ENCODE data around the gene AKT3. TPM values are rescaled to one million over a fixed set of nuclear protein-coding genes. Genes with fewer than 3 reads are reported as not detected.

The AKT3 gene
- total and polyA plus RNA-seq, 4 donors: 7.1 to 53.1 (median 23.8) TPM

- TF ChIP-seq, protein P1, sequence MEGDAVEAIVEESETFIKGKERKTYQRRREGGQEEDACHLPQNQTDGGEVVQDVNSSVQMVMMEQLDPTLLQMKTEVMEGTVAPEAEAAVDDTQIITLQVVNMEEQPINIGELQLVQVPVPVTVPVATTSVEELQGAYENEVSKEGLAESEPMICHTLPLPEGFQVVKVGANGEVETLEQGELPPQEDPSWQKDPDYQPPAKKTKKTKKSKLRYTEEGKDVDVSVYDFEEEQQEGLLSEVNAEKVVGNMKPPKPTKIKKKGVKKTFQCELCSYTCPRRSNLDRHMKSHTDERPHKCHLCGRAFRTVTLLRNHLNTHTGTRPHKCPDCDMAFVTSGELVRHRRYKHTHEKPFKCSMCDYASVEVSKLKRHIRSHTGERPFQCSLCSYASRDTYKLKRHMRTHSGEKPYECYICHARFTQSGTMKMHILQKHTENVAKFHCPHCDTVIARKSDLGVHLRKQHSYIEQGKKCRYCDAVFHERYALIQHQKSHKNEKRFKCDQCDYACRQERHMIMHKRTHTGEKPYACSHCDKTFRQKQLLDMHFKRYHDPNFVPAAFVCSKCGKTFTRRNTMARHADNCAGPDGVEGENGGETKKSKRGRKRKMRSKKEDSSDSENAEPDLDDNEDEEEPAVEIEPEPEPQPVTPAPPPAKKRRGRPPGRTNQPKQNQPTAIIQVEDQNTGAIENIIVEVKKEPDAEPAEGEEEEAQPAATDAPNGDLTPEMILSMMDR (IDR thresholded peaks at IDR 0.05; ENCODE audit: control extremely low read depth, extremely low read depth): no peak
- Histone ChIP-seq H3K27ac (ENCODE audit: low read depth in 1 of 2, low read length in 1 of 2) (no peak overlapping the region), H3K9ac (ENCODE audit: insufficient read depth in 1 of 2, low read length in 2 of 2) (no peak overlapping the region), H3K4me1 (ENCODE audit: control insufficient read depth in 5 of 5, insufficient read depth in 5 of 5, low read length in 5 of 5) (peaks cover 0 to 11% (median 2%) of the 10 kb centered on the region in 5 donors), H3K36me3 (ENCODE audit: control insufficient read depth in 4 of 4, insufficient read depth in 4 of 4, low read length in 4 of 4) (no peaks in the 10 kb centered on the region), H3K4me3 (no peak overlapping the region), H3K27me3 (ENCODE audit: control insufficient read depth in 3 of 3, insufficient read depth in 3 of 3, low read length in 2 of 3) (no peaks in the 10 kb centered on the region), H3K9me3 (ENCODE audit: control insufficient read depth in 4 of 4, insufficient read depth in 3 of 4, low read length in 3 of 4) (no peaks in the 10 kb centered on the region)
- ATAC-seq (ENCODE audit: insufficient read depth, low FRiP score) (no peak), DNase-seq (no peak)
- WGBS, 2 donors: 96 to 97% methylated on average over 1 of the region's 1 CpG
Measured at GRCh38 chr1:243846761-243847160, 3.3 kb downstream of the AKT3 start.

GRCh38 chr1:243845888-243846287 lies 4.2 kb downstream of the AKT3 start:
- 94 to 96% methylated on average over 2 of the region's 2 CpGs for WGBS, 2 donors
- Histone ChIP-seq H3K4me1 (ENCODE audit: control insufficient read depth in 5 of 5, insufficient read depth in 5 of 5, low read length in 5 of 5) (peaks cover 0 to 3% (median 2%) of the 10 kb centered on the region in 5 donors), H3K9me3 (ENCODE audit: control insufficient read depth in 4 of 4, insufficient read depth in 3 of 4, low read length in 3 of 4) (no peaks in the 10 kb centered on the region), H3K9ac (ENCODE audit: insufficient read depth in 1 of 2, low read length in 2 of 2) (no peak overlapping the region), H3K4me3 (no peak overlapping the region), H3K27ac (ENCODE audit: low read depth in 1 of 2, low read length in 1 of 2) (no peak overlapping the region), H3K36me3 (ENCODE audit: control insufficient read depth in 4 of 4, insufficient read depth in 4 of 4, low read length in 4 of 4) (no peaks in the 10 kb centered on the region), H3K27me3 (ENCODE audit: control insufficient read depth in 3 of 3, insufficient read depth in 3 of 3, low read length in 2 of 3) (no peaks in the 10 kb centered on the region)
- DNase-seq (no peak), ATAC-seq (ENCODE audit: insufficient read depth, low FRiP score) (no peak)
- TF ChIP-seq, protein P1 (IDR thresholded peaks at IDR 0.05; ENCODE audit: control extremely low read depth, extremely low read depth): no peak

DNA sequence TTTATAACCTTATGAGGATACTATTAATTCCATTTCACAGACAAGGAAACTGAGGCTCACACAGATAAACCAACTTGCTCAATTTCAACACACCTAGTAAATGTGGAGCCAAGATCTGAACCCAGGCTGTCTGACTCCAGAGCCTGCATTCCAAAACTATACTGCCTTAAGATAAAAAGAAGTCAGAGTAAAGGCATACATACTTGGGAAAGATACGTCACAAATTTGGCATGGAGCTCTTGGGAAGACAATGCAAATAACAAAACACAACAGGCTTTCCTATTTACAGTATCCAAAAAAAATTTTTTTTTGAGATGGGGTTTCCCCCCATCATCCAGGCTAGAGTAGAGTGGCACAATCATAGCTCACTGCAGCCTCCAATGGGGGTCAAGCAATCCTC lies 5.9 kb downstream of the AKT3 start:
- peaks cover 0 to 3% (median 2%) of the 10 kb centered on the region in 5 donors for H3K4me1 ChIP-seq (ENCODE audit: control insufficient read depth in 5 of 5, insufficient read depth in 5 of 5, low read length in 5 of 5)
- 85 to 87% methylated on average over 1 of the region's 1 CpG for WGBS, 2 donors
- no peak overlapping the region for H3K4me3 ChIP-seq
- no peak for ATAC-seq (ENCODE audit: insufficient read depth, low FRiP score)
- no peaks in the 10 kb centered on the region for H3K9me3 ChIP-seq (ENCODE audit: control insufficient read depth in 4 of 4, insufficient read depth in 3 of 4, low read length in 3 of 4)
- no peaks in the 10 kb centered on the region for H3K27me3 ChIP-seq (ENCODE audit: control insufficient read depth in 3 of 3, insufficient read depth in 3 of 3, low read length in 2 of 3)
- no peak for DNase-seq
- TF ChIP-seq, protein P1 (IDR thresholded peaks at IDR 0.05; ENCODE audit: control extremely low read depth, extremely low read depth): no peak
- no peaks in the 10 kb centered on the region for H3K36me3 ChIP-seq (ENCODE audit: control insufficient read depth in 4 of 4, insufficient read depth in 4 of 4, low read length in 4 of 4)
- H3K27ac ChIP-seq (ENCODE audit: low read depth in 1 of 2, low read length in 1 of 2): no peak overlapping the region
- no peak overlapping the region for H3K9ac ChIP-seq (ENCODE audit: insufficient read depth in 1 of 2, low read length in 2 of 2)

- H3K9me3 ChIP-seq (ENCODE audit: control insufficient read depth in 4 of 4, insufficient read depth in 3 of 4, low read length in 3 of 4): no peaks in the 10 kb centered on the region
- no peak overlapping the region for H3K4me3 ChIP-seq
- no peaks in the 10 kb centered on the region for H3K27me3 ChIP-seq (ENCODE audit: control insufficient read depth in 3 of 3, insufficient read depth in 3 of 3, low read length in 2 of 3)
- no peak overlapping the region for H3K9ac ChIP-seq (ENCODE audit: insufficient read depth in 1 of 2, low read length in 2 of 2)
- peaks cover 0 to 3% (median 1%) of the 10 kb centered on the region in 5 donors for H3K4me1 ChIP-seq (ENCODE audit: control insufficient read depth in 5 of 5, insufficient read depth in 5 of 5, low read length in 5 of 5)
- DNase-seq (no peak), ATAC-seq (ENCODE audit: insufficient read depth, low FRiP score) (peak; percentile 58)
- H3K36me3 ChIP-seq (ENCODE audit: control insufficient read depth in 4 of 4, insufficient read depth in 4 of 4, low read length in 4 of 4): no peaks in the 10 kb centered on the region
- WGBS, 2 donors: 56 to 57% methylated on average over 4 of the region's 4 CpGs
- TF ChIP-seq, protein P1 (IDR thresholded peaks at IDR 0.05; ENCODE audit: control extremely low read depth, extremely low read depth): no peak
- H3K27ac ChIP-seq (ENCODE audit: low read depth in 1 of 2, low read length in 1 of 2): peak overlapping the region in 1 of 2 donors; percentile 50
Measured at GRCh38 chr1:243842978-243843511, 7.0 kb downstream of the AKT3 start.
